ENCODE measurements around the gene CFAP77. TPM values are rescaled to one million over a fixed set of nuclear protein-coding genes. Genes with fewer than 3 reads are reported as not detected.
A peak's percentile ranks its signal among the peaks of the same experiment; 100 is the strongest.

CFAP77 gene
- total RNA-seq, 1 donor from 2014 or later = 1.8 TPM

DNA sequence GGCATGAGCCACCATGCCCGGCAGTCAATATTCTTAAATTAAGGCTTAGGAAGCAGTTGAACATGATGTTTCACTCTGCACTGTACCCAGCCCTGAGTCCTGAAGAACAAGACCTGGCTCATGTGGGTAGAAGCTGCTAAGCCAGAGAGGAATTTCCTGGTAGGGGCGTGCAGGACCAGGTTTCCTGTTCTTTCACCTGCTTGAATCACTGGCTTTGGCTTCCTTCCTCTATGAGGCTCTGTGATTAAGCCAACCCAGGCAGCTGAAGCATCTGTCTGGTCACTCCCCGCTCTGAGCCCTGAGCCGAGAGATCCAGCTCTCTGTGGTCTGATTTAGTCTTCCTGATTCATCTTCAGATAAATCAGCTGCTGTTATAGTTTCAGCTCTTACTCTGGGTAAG is 29.1 kb downstream of the CFAP77 start:
- no peak overlapping the region for H3K4me3 ChIP-seq
- no peak overlapping the region for H3K4me3 Mint-ChIP-seq
- peaks cover 53% of the 10 kb centered on the region for H3K4me1 Mint-ChIP-seq
- no peaks in the 10 kb centered on the region for H3K79me2 ChIP-seq (ENCODE audit: low read depth)
- peaks cover 3% of the 10 kb centered on the region for H3K36me3 Mint-ChIP-seq
- H3K4me2 ChIP-seq = no peak overlapping the region
- no peak for DNase-seq (ENCODE audit: low spot score)
- peaks cover 41% of the 10 kb centered on the region for H3F3A ChIP-seq (ENCODE audit: low read depth)
- TF ChIP-seq, protein P1, sequence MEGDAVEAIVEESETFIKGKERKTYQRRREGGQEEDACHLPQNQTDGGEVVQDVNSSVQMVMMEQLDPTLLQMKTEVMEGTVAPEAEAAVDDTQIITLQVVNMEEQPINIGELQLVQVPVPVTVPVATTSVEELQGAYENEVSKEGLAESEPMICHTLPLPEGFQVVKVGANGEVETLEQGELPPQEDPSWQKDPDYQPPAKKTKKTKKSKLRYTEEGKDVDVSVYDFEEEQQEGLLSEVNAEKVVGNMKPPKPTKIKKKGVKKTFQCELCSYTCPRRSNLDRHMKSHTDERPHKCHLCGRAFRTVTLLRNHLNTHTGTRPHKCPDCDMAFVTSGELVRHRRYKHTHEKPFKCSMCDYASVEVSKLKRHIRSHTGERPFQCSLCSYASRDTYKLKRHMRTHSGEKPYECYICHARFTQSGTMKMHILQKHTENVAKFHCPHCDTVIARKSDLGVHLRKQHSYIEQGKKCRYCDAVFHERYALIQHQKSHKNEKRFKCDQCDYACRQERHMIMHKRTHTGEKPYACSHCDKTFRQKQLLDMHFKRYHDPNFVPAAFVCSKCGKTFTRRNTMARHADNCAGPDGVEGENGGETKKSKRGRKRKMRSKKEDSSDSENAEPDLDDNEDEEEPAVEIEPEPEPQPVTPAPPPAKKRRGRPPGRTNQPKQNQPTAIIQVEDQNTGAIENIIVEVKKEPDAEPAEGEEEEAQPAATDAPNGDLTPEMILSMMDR (IDR thresholded peaks at IDR 0.05) = no peak
- TF ChIP-seq EZH2 (IDR thresholded peaks at IDR 0.05) (no peak), EZH2phosphoT487 (IDR thresholded peaks at IDR 0.05) (no peak)
- no peak overlapping the region for H2AFZ ChIP-seq (replicated peaks)
- H3K36me3 ChIP-seq = no peaks in the 10 kb centered on the region
- no peaks in the 10 kb centered on the region for H3K9me3 ChIP-seq (ENCODE audit: low read depth)
- peaks cover 25% of the 10 kb centered on the region for H3K27me3 ChIP-seq
- H3K27ac Mint-ChIP-seq = no peak overlapping the region
- H3K9me3 Mint-ChIP-seq = no peaks in the 10 kb centered on the region
- H3K27me3 Mint-ChIP-seq (ENCODE audit: insufficient read depth, low read depth) = peaks cover 12% of the 10 kb centered on the region
- no peak overlapping the region for H3K27ac ChIP-seq
- H3K4me1 ChIP-seq = peaks cover 29% of the 10 kb centered on the region
- H4K20me1 ChIP-seq (ENCODE audit: low read depth) = peaks cover 9% of the 10 kb centered on the region
- no peak overlapping the region for H3K9ac ChIP-seq

- peak overlapping the region; percentile 78 for H3K27ac Mint-ChIP-seq
- peaks cover 25% of the 10 kb centered on the region for H3F3A ChIP-seq (ENCODE audit: low read depth)
- peaks cover 3% of the 10 kb centered on the region for H3K36me3 Mint-ChIP-seq
- H3K4me1 Mint-ChIP-seq = peaks cover 38% of the 10 kb centered on the region
- no peaks in the 10 kb centered on the region for H3K9me3 ChIP-seq (ENCODE audit: low read depth)
- DNase-seq (ENCODE audit: low spot score) = no peak
- no peak overlapping the region for H3K4me3 ChIP-seq
- H3K27me3 ChIP-seq = peaks cover 15% of the 10 kb centered on the region
- H3K79me2 ChIP-seq (ENCODE audit: low read depth) = no peaks in the 10 kb centered on the region
- no peaks in the 10 kb centered on the region for H3K36me3 ChIP-seq
- H3K9me3 Mint-ChIP-seq = no peaks in the 10 kb centered on the region
- peaks cover 12% of the 10 kb centered on the region for H3K27me3 Mint-ChIP-seq (ENCODE audit: insufficient read depth, low read depth)
- no peak overlapping the region for H3K9ac ChIP-seq
- H3K4me3 Mint-ChIP-seq = no peak overlapping the region
- H3K4me2 ChIP-seq = peak overlapping the region; percentile 8
- TF ChIP-seq EZH2 (IDR thresholded peaks at IDR 0.05) = no peak
- TF ChIP-seq, protein P1 (IDR thresholded peaks at IDR 0.05) = no peak
- TF ChIP-seq EZH2phosphoT487 (IDR thresholded peaks at IDR 0.05) = no peak
- no peak overlapping the region for H3K27ac ChIP-seq
- H2AFZ ChIP-seq (replicated peaks) = no peak overlapping the region
- peaks cover 15% of the 10 kb centered on the region for H3K4me1 ChIP-seq
- H4K20me1 ChIP-seq (ENCODE audit: low read depth) = no peaks in the 10 kb centered on the region
Observed at GRCh38 chr9:132440735-132441134, 30.7 kb downstream of the CFAP77 start.

DNA sequence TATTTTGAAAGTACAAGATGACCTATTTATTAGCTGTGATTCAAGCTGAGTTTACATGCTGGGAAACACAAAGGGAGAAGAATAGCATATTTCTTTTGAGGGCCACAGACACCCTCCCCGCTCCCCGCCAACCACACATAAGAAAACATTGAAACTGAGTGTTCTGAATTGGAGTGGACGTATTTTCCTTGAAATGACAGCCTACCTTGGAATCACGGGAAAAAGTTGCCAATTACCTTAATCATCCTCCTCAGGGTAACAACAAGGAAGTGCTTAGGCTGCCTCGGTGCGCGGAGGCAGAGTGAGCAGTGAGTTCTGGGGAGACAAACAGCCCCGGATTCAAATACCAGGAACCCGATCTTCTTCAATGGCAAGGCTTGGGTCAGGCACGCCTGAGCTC is 31.4 kb downstream of the CFAP77 start:
- Histone ChIP-seq H2AFZ (replicated peaks) (no peak overlapping the region), H3K4me1 (peaks cover 15% of the 10 kb centered on the region), H3K4me3 (no peak overlapping the region), H3K36me3 (no peaks in the 10 kb centered on the region), H3K27me3 (peaks cover 8% of the 10 kb centered on the region), H3K4me2 (peak overlapping the region; percentile 8), H3K9ac (no peak overlapping the region), H3K9me3 (ENCODE audit: low read depth) (no peaks in the 10 kb centered on the region), H3K27ac (no peak overlapping the region), H4K20me1 (ENCODE audit: low read depth) (no peaks in the 10 kb centered on the region), H3K79me2 (ENCODE audit: low read depth) (no peaks in the 10 kb centered on the region), H3F3A (ENCODE audit: low read depth) (peaks cover 19% of the 10 kb centered on the region)
- peaks cover 14% of the 10 kb centered on the region for H3K27me3 Mint-ChIP-seq (ENCODE audit: insufficient read depth, low read depth)
- TF ChIP-seq, protein P1 (IDR thresholded peaks at IDR 0.05) = no peak
- TF ChIP-seq EZH2phosphoT487 (IDR thresholded peaks at IDR 0.05) (no peak), EZH2 (IDR thresholded peaks at IDR 0.05) (no peak)
- peaks cover 32% of the 10 kb centered on the region for H3K4me1 Mint-ChIP-seq
- DNase-seq (ENCODE audit: low spot score) = no peak
- H3K27ac Mint-ChIP-seq = peak overlapping the region; percentile 78
- H3K9me3 Mint-ChIP-seq = no peaks in the 10 kb centered on the region
- no peak overlapping the region for H3K4me3 Mint-ChIP-seq
- peaks cover 3% of the 10 kb centered on the region for H3K36me3 Mint-ChIP-seq

Data from neural progenitor cell (in vitro differentiated cells).